Gastroesophageal sphincter (tissue), 3 donors: ENCODE results near the gene TRIM8.

Source experiments
- CTCF ChIP-seq, 4 experiments: fragments of 200-600 bp in 2 of 4; fragments of 450-650 bp in 2 of 4; sonication (generic) in 1 of 4; IDR thresholded peaks; one replicate each; pipeline ENCODE4 v1.5.1; 2017 to 2019; ENCODE audit warnings: antibody characterized with exemption in 4 of 4, mild to moderate bottlenecking in 2 of 4, moderate library complexity in 2 of 4
- POLR2A ChIP-seq, 2 donors: fragments of 450-650 bp; IDR thresholded peaks; one replicate each; pipeline ENCODE4 v1.6.1; 2017; ENCODE audit warnings: antibody characterized with exemption in 2 of 2, mild to moderate bottlenecking in 2 of 2, moderate library complexity in 1 of 2
- POLR2AphosphoS5 ChIP-seq: sonication (generic); formaldehyde crosslinking; IDR thresholded peaks from one replicate; pipeline ENCODE4 v1.6.1; 2017; ENCODE audit warnings: antibody characterized with exemption

- no peak for TF ChIP-seq CTCF (IDR thresholded peaks at IDR 0.05)
- no peak for TF ChIP-seq POLR2AphosphoS5
- no peak for TF ChIP-seq POLR2A (IDR thresholded peaks at IDR 0.05)
Observed at GRCh38 chr10:102657451-102657850, 13.2 kb downstream of the TRIM8 start.
